Measurements from ENCODE around the gene CDC42.
"Not testable (repeated sequence)": the region's sequence is repeated elsewhere in the genome, so short reads cannot be mapped to it uniquely, and the experiment has no call there.

CDC42 gene

GRCh38 chr1:22052115-22053016 lies at the start of gene CDC42:
Gene CDC42, plus strand, starts transcription at chr1:22052709. Its CDS starts 25,770 bp downstream, at chr1:22078479.
- DNase-seq = peak; percentile 98

- not testable (repeated sequence) for DNase-seq
Measured at GRCh38 chr1:22002875-22003274, 49.6 kb upstream of the CDC42 start.

- not testable (repeated sequence) for DNase-seq
Measured at GRCh38 chr1:22003959-22004358, 48.5 kb upstream of the CDC42 start.

- peak; percentile 35 for DNase-seq
Measured at GRCh38 chr1:22005261-22006149, 47.0 kb upstream of the CDC42 start.

- DNase-seq = not testable (repeated sequence)
Measured at GRCh38 chr1:22006736-22007135, 45.8 kb upstream of the CDC42 start.

- DNase-seq = not testable (repeated sequence)
Measured at GRCh38 chr1:22007262-22007661, 45.2 kb upstream of the CDC42 start.

GRCh38 chr1:22009566-22009965 lies 42.9 kb upstream of the CDC42 start:
- DNase-seq = not testable (repeated sequence)

- DNase-seq = not testable (repeated sequence)
Measured at GRCh38 chr1:22012752-22013151, 39.8 kb upstream of the CDC42 start.

GRCh38 chr1:22014575-22015206 lies 37.8 kb upstream of the CDC42 start:
- DNase-seq = not testable (repeated sequence)

GRCh38 chr1:22018583-22019559 lies 33.6 kb upstream of the CDC42 start:
- DNase-seq = peak; percentile 62

- no peak for DNase-seq
Measured at GRCh38 chr1:22021061-22021460, 31.4 kb upstream of the CDC42 start.

GRCh38 chr1:22024485-22025367 lies 27.8 kb upstream of the CDC42 start:
- DNase-seq = peak; percentile 89

GRCh38 chr1:22025368-22026155 lies 26.9 kb upstream of the CDC42 start:
- peak; percentile 94 for DNase-seq

GRCh38 chr1:22026924-22027289 lies 25.6 kb upstream of the CDC42 start:
- DNase-seq = peak; percentile 45

GRCh38 chr1:22030057-22030456 lies 22.5 kb upstream of the CDC42 start:
- no peak for DNase-seq

- DNase-seq = no peak
Measured at GRCh38 chr1:22030473-22030872, 22.0 kb upstream of the CDC42 start.

GRCh38 chr1:22031214-22031962 lies 21.1 kb upstream of the CDC42 start:
- peak; percentile 40 for DNase-seq

- DNase-seq = not testable (repeated sequence)
Measured at GRCh38 chr1:22034834-22035233, 17.7 kb upstream of the CDC42 start.

- DNase-seq = no peak
Measured at GRCh38 chr1:22037520-22037919, 15.0 kb upstream of the CDC42 start.
